NCI-H1105 (cell line): ENCODE results near the gene GOLGA2.

Experiments
- DNase-seq: peaks from one replicate; lab custom pipeline; 2025; lab: John Stamatoyannopoulos, UW

The GOLGA2 gene, protein sequence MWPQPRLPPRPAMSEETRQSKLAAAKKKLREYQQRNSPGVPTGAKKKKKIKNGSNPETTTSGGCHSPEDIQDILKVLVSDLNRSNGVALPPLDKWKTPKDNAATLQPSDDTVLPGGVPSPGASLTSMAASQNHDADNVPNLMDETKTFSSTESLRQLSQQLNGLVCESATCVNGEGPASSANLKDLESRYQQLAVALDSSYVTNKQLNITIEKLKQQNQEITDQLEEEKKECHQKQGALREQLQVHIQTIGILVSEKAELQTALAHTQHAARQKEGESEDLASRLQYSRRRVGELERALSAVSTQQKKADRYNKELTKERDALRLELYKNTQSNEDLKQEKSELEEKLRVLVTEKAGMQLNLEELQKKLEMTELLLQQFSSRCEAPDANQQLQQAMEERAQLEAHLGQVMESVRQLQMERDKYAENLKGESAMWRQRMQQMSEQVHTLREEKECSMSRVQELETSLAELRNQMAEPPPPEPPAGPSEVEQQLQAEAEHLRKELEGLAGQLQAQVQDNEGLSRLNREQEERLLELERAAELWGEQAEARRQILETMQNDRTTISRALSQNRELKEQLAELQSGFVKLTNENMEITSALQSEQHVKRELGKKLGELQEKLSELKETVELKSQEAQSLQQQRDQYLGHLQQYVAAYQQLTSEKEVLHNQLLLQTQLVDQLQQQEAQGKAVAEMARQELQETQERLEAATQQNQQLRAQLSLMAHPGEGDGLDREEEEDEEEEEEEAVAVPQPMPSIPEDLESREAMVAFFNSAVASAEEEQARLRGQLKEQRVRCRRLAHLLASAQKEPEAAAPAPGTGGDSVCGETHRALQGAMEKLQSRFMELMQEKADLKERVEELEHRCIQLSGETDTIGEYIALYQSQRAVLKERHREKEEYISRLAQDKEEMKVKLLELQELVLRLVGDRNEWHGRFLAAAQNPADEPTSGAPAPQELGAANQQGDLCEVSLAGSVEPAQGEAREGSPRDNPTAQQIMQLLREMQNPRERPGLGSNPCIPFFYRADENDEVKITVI

GRCh38 chr9:128275198-128276007, at the start of gene GOLGA2:
Gene GOLGA2, minus strand, starts transcription at chr9:128276007. Its CDS starts 31 bp downstream, at chr9:128275976.
- no peak for DNase-seq

DNA sequence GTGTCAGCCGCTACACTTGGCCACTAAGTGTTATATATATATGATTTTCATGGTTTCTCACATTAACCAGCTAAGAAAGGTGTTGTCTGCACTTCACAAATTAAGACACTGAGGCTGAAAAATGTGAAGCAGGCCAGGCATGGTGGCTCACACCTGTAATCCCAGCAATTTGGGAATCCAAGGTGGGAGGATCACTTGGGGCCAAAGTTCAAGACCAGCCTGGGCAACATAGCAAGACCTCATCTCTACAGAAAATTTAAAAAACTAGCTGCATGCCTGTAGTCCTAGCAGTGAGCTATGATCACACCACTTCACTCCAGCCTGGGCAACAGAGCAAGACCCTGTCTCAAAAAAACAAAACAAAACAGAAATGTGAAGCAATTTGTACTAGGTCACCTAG, 48.6 kb upstream of the GOLGA2 start:
- DNase-seq = no peak

DNA sequence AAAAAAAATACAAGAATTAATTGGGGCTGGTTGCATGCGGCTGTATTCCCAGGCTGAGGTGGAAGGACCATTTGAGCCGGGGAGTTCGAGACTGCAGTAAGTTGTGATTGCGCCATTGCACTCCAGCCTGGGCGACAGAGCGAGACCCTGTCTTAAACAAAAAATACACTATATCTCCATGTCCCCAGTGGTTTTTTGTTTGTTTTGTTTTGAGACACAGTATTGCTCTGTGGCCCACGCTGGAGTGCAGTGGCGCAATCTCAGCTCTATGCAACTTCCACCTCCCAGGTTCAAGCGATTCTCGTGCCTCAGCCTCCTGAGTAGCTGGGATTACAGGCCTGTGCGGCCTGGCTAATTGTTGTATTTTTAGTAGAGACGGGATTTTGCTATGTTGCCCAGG, 48.0 kb upstream of the GOLGA2 start:
- no peak for DNase-seq

DNA sequence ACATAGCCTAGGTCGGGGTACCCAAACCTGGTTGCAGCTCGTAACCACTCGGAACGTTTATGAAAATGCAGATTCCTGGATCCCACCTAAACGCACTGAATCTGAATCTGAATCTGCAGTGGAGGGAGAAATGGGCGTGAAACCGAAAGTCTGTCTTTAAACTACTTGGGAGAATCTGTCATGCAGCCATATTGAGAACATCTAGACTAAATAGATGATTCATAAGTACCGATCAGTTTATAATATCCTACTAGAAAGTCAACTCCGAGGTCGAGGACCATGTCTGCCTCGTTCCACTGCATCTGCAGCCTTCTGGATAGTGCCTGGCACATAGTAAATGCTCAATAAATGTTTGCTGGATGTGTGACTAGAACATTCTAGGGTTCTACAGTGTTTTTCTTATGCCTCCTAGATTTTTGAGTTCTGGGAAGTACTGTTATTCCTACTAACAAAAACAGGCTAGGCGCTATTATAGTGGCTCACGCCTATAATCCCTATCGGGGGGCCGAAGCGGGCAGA, 47.5 kb upstream of the GOLGA2 start:
- no peak for DNase-seq

GRCh38 chr9:128322404-128323211, 46.8 kb upstream of the GOLGA2 start, which contains the start of the genes COQ4 and TRUB2:
Gene COQ4, plus strand, starts transcription at chr9:128322839. Its CDS starts 20 bp downstream, at chr9:128322859.
Gene TRUB2, minus strand, starts transcription at chr9:128322447. Its CDS starts 39 bp downstream, at chr9:128322408.
- DNase-seq = peak; percentile 92

GRCh38 chr9:128321879-128322403, 46.1 kb upstream of the GOLGA2 start:
- DNase-seq = no peak

- DNase-seq = no peak
These were observed 45.5 kb upstream of the GOLGA2 start for GRCh38 chr9:128321343-128321742.

GRCh38 chr9:128317629-128318028, 41.8 kb upstream of the GOLGA2 start:
- no peak for DNase-seq

DNA sequence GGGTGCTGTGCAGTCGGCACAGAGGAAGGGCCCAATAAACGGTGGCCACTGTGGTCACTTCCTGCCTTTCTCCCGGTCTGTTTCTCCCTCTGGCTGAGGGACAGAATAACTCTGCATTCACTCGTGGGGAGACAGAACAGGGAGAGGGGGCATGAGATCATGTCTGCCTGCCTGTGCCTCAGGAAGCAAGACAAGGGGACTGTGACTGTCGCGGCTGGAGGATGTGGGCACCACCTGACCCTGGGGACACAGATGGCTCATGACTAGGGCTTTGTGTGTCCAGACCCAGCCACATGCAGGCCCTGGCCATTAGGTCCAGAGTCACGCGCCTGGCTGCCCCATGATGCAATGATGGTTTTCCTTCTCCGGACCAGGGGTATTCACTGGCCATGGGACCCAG, 40.6 kb upstream of the GOLGA2 start:
- no peak for DNase-seq

DNA sequence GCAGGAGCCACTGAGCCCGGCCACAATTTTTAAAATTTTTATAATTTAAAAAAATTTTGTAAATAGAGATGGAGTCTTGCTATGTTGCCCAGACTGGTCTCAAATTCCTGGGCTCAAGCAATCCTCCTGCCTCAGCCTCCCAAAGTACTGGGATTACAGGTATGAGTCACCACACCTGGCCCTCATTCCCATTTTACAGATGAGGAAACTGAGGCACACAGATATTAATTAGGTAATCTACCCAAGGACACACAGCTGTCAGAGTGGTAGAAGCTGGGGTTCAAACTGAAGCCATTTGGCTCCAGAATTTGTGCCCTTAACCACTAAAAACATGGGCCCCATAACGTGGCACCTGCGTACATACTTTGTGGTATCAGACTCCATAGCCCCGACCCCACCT, 38.9 kb upstream of the GOLGA2 start:
- no peak for DNase-seq

- DNase-seq = no peak
These were observed 34.7 kb upstream of the GOLGA2 start for GRCh38 chr9:128310461-128310860.

DNA sequence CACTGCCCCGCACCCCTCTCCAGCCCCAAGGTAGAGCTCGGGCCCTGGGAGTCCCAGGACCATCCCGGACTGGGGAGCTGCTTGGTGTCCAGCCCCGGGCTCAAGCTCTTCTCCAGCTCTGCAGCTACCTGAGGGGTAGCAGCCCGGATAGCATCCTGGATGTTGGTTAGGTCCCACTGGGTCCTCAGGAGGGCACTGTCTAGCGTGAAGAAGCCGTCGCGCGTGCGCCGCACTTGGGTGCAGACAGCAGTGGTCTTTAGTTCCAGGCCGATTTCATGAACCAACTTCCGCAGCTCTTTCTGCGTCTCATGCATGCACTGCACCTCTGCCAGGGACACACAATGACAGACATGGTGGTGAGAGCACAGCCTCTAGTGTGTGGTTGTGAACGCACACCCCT, 33.7 kb upstream of the GOLGA2 start:
- DNase-seq = no peak

DNA sequence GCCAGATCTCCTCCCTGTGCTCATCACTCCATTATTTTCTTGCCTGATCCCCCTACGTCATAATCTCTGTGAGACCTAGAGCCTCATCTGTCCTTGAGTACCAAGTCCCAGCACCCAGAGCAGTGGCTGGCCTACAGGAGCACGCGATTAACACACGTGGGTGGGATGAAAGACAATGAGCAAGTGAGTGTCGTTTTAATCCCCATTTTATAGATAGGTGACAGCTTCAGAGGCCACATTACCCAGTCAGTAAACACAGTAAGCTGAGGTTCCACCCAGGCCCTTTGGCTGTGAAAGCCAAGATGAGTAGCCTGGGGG, 29.1 kb upstream of the GOLGA2 start:
- no peak for DNase-seq

DNA sequence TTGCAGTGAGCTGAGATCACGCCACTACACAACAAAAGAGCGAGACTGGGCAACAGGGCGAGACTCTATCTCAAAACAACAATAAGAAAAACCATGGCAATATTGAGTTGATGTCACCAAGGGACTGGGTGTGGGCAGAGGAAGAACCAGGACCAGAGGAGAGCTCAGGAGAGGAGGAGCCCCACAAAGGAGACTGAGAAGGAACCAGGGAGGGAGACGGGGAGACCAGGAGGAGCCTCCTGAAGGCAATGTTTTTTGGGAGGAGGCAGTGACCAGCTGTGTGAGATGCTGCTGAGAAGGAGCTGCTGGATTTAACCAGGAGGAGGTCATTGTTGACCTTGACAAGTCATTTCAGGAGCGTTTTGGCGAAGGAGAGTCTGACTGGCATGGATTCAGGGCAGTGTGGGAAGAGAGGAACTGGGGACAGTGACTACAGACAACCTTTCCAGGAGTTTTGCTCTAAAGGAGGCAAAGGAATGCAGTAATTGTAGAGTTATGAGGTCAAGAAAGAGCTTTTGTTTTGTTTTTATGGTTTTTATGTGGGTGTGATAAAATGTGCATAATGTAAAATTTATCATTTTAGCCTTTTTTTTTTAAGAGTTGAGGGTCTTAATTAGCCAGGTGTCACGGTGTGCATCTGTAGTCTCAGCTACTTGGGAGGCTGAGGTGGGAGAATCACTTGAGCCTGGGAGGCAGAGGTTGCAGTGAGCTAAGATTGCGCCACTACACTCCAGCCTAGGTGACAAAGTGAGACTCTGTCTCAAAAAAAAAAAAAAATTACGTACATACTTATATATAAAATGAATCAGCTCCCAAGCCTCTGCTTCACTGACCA, 28.5 kb upstream of the GOLGA2 start:
- no peak for DNase-seq

DNA sequence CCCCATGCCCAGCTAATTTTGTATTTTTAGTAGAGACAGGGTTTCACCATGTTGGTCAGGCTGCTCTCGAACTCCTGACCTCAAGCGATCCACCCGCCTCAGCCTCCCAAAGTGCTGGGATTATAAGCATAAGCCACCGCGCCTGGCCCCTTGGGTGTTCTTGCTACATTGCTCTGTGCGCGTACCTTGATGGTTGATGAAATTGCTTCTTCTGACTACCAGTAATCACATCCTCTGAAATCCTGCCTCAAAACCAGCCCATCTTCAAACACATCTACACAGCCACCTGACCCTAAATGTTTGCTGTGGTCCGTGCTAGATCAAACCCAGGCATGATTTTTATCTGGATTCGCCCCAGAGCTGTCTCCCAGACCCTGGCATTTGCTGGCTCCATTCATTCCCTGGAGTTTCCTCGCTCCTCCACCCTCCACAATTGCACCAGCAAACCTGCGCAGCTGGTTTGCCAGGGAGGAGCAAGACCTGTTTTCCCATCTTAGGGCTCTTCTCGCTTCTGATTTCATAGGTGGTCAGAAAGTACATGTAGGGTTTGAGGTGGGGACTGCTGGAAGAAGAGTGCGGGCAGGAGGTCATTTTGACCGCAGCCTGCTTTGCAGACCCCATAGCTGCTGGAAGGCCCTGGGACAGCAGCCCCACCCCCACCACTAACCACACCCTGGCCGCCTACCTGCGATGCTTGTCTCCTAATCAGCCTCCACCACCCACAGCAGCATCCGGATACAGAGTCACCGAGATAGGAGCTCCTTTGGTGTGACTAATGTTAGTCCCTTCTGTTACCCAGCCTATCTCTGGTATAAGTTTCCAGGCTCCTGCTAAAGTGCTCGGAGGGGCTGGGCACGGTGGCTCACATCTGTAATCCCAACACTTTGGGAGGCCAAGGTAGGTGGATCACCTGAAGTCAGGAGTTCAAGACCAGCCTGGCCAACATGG, 23.0 kb upstream of the GOLGA2 start:
- DNase-seq = no peak

DNA sequence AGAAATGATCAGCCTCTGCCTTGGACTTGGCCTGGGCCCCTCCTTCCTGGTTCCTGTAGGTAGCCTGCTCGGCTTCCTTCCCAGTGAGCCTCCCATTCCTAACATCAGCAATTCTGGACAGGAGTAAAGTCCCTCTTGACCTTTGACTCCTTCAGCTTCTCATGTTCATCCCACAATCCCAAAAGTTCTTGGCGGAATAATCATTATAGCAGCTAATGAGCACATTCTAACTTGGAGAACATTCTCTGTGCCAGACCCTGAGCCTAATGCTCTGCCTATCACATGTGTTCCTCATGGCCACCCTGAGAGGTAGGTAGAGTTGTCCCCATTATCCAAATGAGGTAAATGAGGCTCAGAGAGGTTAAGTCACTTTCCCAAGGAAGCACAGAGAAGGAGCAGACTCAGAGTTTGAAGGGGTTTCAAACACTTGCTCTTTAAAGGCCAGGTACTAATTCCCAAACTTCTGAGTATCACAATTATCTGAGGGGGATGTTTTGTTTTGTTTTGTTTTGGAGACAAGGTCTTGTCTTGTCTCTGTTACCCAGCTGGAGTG, 21.5 kb upstream of the GOLGA2 start:
- no peak for DNase-seq

- no peak for DNase-seq
These were observed 20.8 kb upstream of the GOLGA2 start for GRCh38 chr9:128296340-128297220.
